B cell (primary cell): ENCODE measurements around the gene COPA. TPM values are rescaled to one million over a fixed set of nuclear protein-coding genes. Genes with fewer than 3 reads are reported as not detected.

ENCODE experiments used
- ATAC-seq: fragments of 200-7000 bp; cut with Tn5 transposase; one replicate; pipeline ENCODE4 v1.10.0; 2021; ENCODE audit warnings: low read depth, mild to moderate bottlenecking, moderate number of reproducible peaks, moderate library complexity
- CTCF ChIA-PET: fragments of 350-600 bp; sonication (Branson Sonifier 250); formaldehyde crosslinking; loops from one replicate; lab custom pipeline; 2021; ENCODE audit warnings: antibody characterized with exemption, inconsistent platforms; lab: Charles Lee
- POLR2A ChIA-PET: fragments of 350-600 bp; sonication (Branson Sonifier 250); formaldehyde crosslinking; loops from one replicate; lab custom pipeline; 2021; ENCODE audit warnings: antibody characterized with exemption; lab: Charles Lee
- DNase-seq: peaks from one replicate; pipeline ENCODE4 v3.0.0; 2013
- H2AFZ ChIP-seq: 2 replicates; pipeline ENCODE4 v1.6.1; 2012; ENCODE audit warnings: mild to moderate bottlenecking, low read depth, low read length; ENCODE audit not compliant: insufficient read depth, poor library complexity, severe bottlenecking
- H3K27ac ChIP-seq, 2 donors: 1 replicate in 1 of 2; 2 replicates in 1 of 2; pipeline ENCODE4 v1.5.1; 2012 to 2013; ENCODE audit warnings: low read length in 2 of 2, mild to moderate bottlenecking in 2 of 2, moderate library complexity in 1 of 2
- H3K27me3 ChIP-seq, 4 experiments: fragments of 200-600 bp in 1 of 4; sonication (generic) in 1 of 4; replicated peaks in 1 of 4; 1 replicate in 2 of 4; 2 replicates in 2 of 4; pipeline versions ENCODE4 v1.6.1 to v1.7.0; 2013 to 2016; ENCODE audit warnings: low read length in 3 of 4, mild to moderate bottlenecking in 2 of 4, mixed read lengths in 1 of 4, moderate library complexity in 1 of 4; ENCODE audit not compliant: insufficient read depth in 4 of 4, control insufficient read depth in 3 of 4; ENCODE audit errors: control extremely low read depth in 1 of 4
- H3K36me3 ChIP-seq, 2 experiments: replicated peaks in 1 of 2; 1 replicate in 1 of 2; 2 replicates in 1 of 2; pipeline versions ENCODE4 v1.6.1 to v1.7.1; 2013; ENCODE audit warnings: low read length in 1 of 2; ENCODE audit not compliant: insufficient read depth in 2 of 2, control insufficient read depth in 1 of 2; ENCODE audit errors: control extremely low read depth in 1 of 2, extremely low read depth in 1 of 2
- H3K4me1 ChIP-seq, 2 donors: fragments of 200-600 bp in 1 of 2; sonication (generic) in 1 of 2; 1 replicate in 1 of 2; 2 replicates in 1 of 2; pipeline versions ENCODE4 v1.5.1 to v1.6.1; 2013 to 2017; ENCODE audit warnings: low read length in 2 of 2; ENCODE audit not compliant: control insufficient read depth in 2 of 2, insufficient read depth in 2 of 2
- H3K4me2 ChIP-seq: replicated peaks from 2 replicates; pipeline ENCODE3; 2012; ENCODE audit warnings: mild to moderate bottlenecking, low read depth, low read length; ENCODE audit not compliant: poor library complexity, severe bottlenecking
- H3K4me3 ChIP-seq, 5 experiments: fragments of 200-600 bp in 1 of 5; sonication (generic) in 1 of 5; 1 replicate in 3 of 5; 2 replicates in 2 of 5; pipeline versions ENCODE4 v1.5.1 to v1.7.0; 2011 to 2016; ENCODE audit warnings: low read length in 4 of 5, mild to moderate bottlenecking in 4 of 5, low read depth in 2 of 5, control low read depth in 1 of 5, moderate library complexity in 1 of 5; ENCODE audit not compliant: insufficient read depth in 1 of 5; ENCODE audit errors: control extremely low read depth in 1 of 5, extremely low read depth in 1 of 5
- H3K79me2 ChIP-seq: fragments of 200-600 bp; sonication (generic); one replicate; pipeline ENCODE4 v1.6.0; 2016; ENCODE audit warnings: low read length; ENCODE audit not compliant: control insufficient read depth, insufficient read depth
- H3K9ac ChIP-seq: fragments of 200-600 bp; sonication (generic); 2 replicates; pipeline ENCODE4 v1.6.1; 2017; ENCODE audit warnings: mild to moderate bottlenecking, low read length, moderate library complexity
- H3K9me3 ChIP-seq, 3 donors: one replicate each; pipeline versions ENCODE4 v1.6.1 to v1.7.1; 2013; ENCODE audit warnings: low read length in 2 of 3; ENCODE audit not compliant: control insufficient read depth in 2 of 3, insufficient read depth in 1 of 3; ENCODE audit errors: control extremely low read depth in 1 of 3
- H4K20me1 ChIP-seq: 2 replicates; pipeline ENCODE4 v1.6.0; 2012; ENCODE audit warnings: mild to moderate bottlenecking, low read length; ENCODE audit not compliant: insufficient read depth, control insufficient read depth, poor library complexity, severe bottlenecking
- H3K27ac Mint-ChIP-seq: one replicate; pipeline ENCODE4 v1.8.0; 2021; ENCODE audit warnings: mixed read lengths
- H3K27me3 Mint-ChIP-seq: one replicate; pipeline ENCODE4 v1.8.0; 2021; ENCODE audit warnings: mixed read lengths
- H3K4me1 Mint-ChIP-seq: one replicate; pipeline ENCODE4 v1.8.0; 2021; ENCODE audit warnings: mixed read lengths
- H3K4me3 Mint-ChIP-seq: one replicate; pipeline ENCODE4 v1.8.0; 2021; ENCODE audit warnings: mixed read lengths
- H3K9me3 Mint-ChIP-seq: one replicate; pipeline ENCODE4 v1.8.0; 2022; ENCODE audit warnings: mixed read lengths; ENCODE audit not compliant: insufficient read depth
- EZH2 ChIP-seq: IDR thresholded peaks from 2 replicates; pipeline ENCODE4 v1.6.1; 2012; ENCODE audit warnings: borderline replicate concordance, low read depth, mild to moderate bottlenecking, moderate library complexity, low read length; ENCODE audit not compliant: insufficient read depth, poor library complexity, severe bottlenecking
- WGBS: methylation state at CpG from one replicate; pipeline ENCODE4 v1.1.5; 2013; ENCODE audit warnings: missing lambda C conversion rate; ENCODE audit not compliant: insufficient coverage; 5-methylcytosine and 5-hydroxymethylcytosine counted together
- intact Hi-C: fragments of 100-400 bp; cut with micrococcal nuclease; formaldehyde crosslinking; loops from one replicate; pipeline ENCODE4 v1.10.0; 2022
- polyA plus RNA-seq: library from polyadenylated mRNA; depleted of rRNA; stranded (reverse); fragments of >200 nt; gene quantifications from 2 replicates; pipeline ENCODE4 v1.2.3, GENCODE V29; 2012
- total RNA-seq, 2 donors: library from RNA; stranded (reverse); fragments of 120-200 nt in 1 of 2; gene quantifications; 1 replicate in 1 of 2; 2 replicates in 1 of 2; pipeline versions ENCODE4 v1.2.3 to v1.2.4, GENCODE V29; 2013 to 2022
- TF ChIP-seq, protein P1 (sequence below): fragments of 200-600 bp; IDR thresholded peaks from one replicate; pipeline ENCODE4 v1.8.0; 2022; ENCODE audit warnings: antibody characterized with exemption, mild to moderate bottlenecking

Gene COPA
- total and polyA plus RNA-seq, 2 donors (not counting 1 experiment from before 2014, with no cell fraction given), result 39.1 to 168 TPM

DNA sequence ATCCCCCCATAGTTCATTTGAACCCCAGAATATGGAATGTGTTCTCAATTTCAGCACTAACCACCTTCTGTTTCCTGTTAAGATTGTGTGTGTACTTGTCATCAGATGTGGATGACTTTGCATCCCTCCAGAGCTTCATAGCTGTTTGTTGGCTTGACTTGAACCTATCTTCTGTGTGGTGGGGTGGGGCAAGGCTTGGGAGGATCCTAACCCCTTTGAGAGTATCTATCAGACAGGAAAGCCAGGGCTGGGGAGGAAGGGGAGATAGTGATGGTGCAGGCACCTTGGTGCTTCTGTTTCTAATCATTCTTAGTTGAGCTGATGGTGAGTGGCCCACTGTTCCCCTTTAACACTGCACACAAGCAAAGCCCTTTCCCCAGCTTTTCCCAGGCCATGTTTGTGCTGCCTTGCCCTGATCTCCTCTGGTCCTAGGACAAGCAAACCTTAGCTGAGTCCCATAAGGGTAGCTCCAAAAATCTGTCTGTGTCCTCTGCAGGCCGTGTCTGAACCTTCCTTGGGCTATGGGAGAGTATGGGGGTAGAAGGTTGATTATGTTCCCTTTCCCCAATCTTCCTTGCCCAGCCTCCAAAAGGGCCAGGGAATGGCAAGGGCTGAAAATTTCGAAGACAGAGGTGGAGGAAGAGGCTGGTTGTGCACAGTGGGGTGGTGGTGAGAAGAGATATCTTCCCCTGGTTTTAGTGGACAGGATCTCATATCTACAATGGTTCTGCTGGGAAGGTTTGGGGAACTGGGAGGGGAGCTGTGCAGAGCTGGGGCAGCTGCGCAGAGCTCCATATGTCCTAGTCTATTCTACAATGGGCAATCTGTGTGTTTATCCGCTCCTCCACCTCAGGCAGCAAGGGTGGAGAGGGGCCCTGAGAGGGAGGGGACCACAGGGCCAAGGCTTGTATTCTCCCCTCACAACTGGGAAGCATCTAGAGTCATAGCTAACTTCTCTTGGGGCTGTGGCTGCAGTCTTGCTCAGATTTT lies 25.2 kb upstream of the COPA start:
- no peak overlapping the region for H3K4me3 Mint-ChIP-seq
- Histone ChIP-seq H3K27ac (no peak overlapping the region), H3K4me3 (no peak overlapping the region), H4K20me1 (no peaks in the 10 kb centered on the region), H3K79me2 (no peaks in the 10 kb centered on the region), H3K27me3 (no peaks in the 10 kb centered on the region), H2AFZ (no peak overlapping the region), H3K9ac (no peak overlapping the region), H3K4me1 (no peaks in the 10 kb centered on the region), H3K9me3 (no peaks in the 10 kb centered on the region), H3K4me2 (no peak overlapping the region), H3K36me3 (no peaks in the 10 kb centered on the region)
- no peaks in the 10 kb centered on the region for H3K27me3 Mint-ChIP-seq
- intact Hi-C loops, result no loop called here
- TF ChIP-seq EZH2, result no peak
- TF ChIP-seq, protein P1, sequence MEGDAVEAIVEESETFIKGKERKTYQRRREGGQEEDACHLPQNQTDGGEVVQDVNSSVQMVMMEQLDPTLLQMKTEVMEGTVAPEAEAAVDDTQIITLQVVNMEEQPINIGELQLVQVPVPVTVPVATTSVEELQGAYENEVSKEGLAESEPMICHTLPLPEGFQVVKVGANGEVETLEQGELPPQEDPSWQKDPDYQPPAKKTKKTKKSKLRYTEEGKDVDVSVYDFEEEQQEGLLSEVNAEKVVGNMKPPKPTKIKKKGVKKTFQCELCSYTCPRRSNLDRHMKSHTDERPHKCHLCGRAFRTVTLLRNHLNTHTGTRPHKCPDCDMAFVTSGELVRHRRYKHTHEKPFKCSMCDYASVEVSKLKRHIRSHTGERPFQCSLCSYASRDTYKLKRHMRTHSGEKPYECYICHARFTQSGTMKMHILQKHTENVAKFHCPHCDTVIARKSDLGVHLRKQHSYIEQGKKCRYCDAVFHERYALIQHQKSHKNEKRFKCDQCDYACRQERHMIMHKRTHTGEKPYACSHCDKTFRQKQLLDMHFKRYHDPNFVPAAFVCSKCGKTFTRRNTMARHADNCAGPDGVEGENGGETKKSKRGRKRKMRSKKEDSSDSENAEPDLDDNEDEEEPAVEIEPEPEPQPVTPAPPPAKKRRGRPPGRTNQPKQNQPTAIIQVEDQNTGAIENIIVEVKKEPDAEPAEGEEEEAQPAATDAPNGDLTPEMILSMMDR, result no peak
- H3K27ac Mint-ChIP-seq, result no peak overlapping the region
- WGBS, result 100% methylated on average over 1 of the region's 4 CpGs
- POLR2A ChIA-PET, result no interaction called here
- no peaks in the 10 kb centered on the region for H3K4me1 Mint-ChIP-seq
- no peaks in the 10 kb centered on the region for H3K9me3 Mint-ChIP-seq
- no peak for DNase-seq
- CTCF ChIA-PET, result interaction anchor here (0.5 to 1.8 kb wide), 4 partner anchors 9 to 239 kb away, joined by 3 to 8 read pairs (median 5); no protein-coding TSS in a partner anchor
- ATAC-seq, result no peak

DNA sequence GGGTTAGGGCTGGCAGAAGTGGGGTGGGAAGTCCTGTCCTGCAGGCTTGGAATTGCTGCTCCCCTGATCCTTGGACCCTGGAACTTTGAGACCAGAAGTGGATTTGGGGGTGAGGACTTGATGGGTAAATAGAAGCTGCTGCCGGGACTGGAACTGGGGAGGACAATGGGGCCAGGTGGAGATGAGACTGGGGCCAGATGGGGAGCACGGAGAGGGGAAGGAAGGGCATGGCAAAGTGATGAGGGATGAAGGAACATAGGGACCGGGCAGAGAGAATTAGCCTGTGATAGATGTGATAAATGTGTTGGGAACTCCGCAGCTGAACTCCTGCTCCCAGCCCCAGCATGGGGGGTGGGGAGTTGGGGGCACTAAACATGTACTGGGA lies 24.5 kb upstream of the COPA start:
- POLR2A ChIA-PET, result no interaction called here

More for the DNA sequence above, 24.5 kb upstream of the COPA start:
- no peak for ATAC-seq
- Mint-ChIP-seq H3K4me1 (no peaks in the 10 kb centered on the region), H3K27ac (no peak overlapping the region), H3K27me3 (no peaks in the 10 kb centered on the region), H3K9me3 (no peaks in the 10 kb centered on the region), H3K4me3 (no peak overlapping the region)
- no peak for TF ChIP-seq EZH2
- TF ChIP-seq, protein P1, result no peak
- Histone ChIP-seq H2AFZ (no peak overlapping the region), H3K4me3 (no peak overlapping the region), H3K79me2 (no peaks in the 10 kb centered on the region), H3K4me1 (no peaks in the 10 kb centered on the region), H4K20me1 (no peaks in the 10 kb centered on the region), H3K27me3 (no peaks in the 10 kb centered on the region), H3K9me3 (no peaks in the 10 kb centered on the region), H3K27ac (no peak overlapping the region), H3K36me3 (no peaks in the 10 kb centered on the region), H3K9ac (no peak overlapping the region), H3K4me2 (no peak overlapping the region)
- DNase-seq, result no peak
- WGBS, result 48% methylated on average over 3 of the region's 4 CpGs
- intact Hi-C loops, result no loop called here
- CTCF ChIA-PET, result interaction anchor here (1.8 kb wide), 1 partner anchor 240 kb away, joined by 5 read pairs; no protein-coding TSS in a partner anchor
